ACHN (cell line): ENCODE measurements around the gene ANKRD30B.
"Not testable (repeated sequence)": the region's sequence is repeated elsewhere in the genome, so short reads cannot be mapped to it uniquely, and the experiment has no call there.

Experiments
- DNase-seq: peaks from one replicate; pipeline ENCODE4 v3.0.0-alpha.2; 2015
- in situ Hi-C: cut with HindIII; loops from 2 replicates; pipeline ENCODE4 v1.10.0; 2017; ENCODE audit warnings: low sequenced_read_pairs, low pct_ligation_motif_present, low pct_unique_long_range_greater_than_20kb

The ANKRD30B gene

DNA sequence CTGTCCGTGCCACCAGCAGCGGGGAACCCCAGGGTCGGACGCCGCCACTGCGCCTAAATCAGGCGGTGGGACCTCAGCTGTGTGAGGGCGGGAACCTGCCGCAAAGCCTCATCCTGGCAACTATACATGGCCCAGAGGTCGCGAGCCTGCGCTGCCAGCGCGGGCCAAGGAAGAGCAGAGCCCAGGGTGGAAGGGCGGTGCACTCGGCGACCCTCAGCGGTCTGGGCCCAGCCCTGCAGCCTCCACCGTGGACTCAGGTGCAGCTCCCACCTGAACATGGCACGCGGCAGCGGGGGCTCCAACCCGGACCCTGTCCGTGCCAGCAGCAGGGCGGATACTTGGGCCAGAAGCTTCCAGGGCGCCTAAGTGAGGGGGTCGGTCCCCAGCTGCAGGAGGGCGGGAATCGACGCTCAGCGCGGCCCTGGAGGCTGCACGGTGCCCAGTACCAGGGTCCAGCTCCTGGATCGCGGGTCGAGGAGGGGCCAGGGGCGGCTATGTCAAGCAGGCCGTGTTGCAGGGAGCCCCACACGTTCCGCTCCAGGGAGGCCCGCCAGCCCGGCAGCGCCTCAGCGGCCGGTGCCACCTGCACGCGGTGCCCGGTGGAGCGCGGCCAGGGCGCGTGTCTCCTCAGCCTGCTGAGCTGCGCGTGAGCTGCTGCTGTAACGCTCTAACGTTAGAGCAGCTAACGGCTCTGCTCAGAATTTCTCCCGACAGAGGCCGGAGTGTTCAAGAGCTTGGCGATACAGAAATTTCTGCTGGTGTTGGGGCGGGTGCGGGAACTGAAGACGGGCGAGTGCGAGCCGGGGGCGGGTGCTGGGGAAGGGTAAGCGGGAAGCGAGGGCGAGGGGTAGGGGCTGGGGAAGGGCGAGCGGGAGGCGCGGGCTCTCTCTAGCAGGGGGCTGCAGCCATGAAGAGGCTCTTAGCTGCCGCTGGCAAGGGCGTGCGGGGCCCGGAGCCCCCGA lies at the start of gene ANKRD30B:
Gene ANKRD30B, plus strand, starts transcription at position 660 of the 962 bp plus-strand sequence. Its CDS starts 248 bp downstream, at position 908.
- no peak for DNase-seq

DNA sequence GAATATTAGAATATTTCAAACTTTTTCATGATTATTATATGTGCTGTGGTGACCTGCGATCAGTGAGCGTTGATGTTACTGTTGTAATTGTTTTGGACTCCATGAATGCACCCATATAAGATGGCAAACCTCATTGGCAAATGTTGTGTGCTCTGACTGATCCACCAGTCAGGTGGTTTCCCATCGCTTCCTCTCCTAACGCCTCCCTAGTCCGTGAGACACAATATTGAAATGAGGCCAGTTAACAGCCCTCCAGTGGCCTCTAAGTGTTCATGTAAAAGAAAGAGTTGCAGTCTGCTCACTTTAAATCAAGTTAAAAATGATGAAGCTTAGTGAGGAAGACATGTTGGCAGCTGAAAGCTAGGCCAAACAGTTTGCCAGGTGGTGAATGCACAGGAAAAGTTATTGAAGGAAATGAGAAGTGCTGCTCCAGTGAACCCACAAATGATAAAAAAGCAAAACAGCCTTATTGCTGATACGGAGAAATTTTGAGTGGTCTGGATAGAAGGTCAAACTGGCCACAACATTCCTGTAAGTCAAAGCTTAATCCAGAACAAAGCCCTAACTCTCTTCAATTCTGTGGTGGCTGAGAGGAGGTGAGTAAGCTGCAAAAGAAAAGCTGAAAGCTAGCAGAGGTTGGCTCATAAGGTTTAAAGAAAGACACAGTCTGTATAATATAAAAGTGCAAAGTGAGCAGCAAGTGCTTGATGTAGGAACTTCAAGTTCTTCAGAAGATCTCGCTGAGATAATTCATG lies 46.5 kb upstream of the ANKRD30B start:
- DNase-seq, in situ Hi-C loops: not testable (repeated sequence)

More for the DNA sequence above, at the start of gene ANKRD30B:
- in situ Hi-C loops = no loop called here

DNA sequence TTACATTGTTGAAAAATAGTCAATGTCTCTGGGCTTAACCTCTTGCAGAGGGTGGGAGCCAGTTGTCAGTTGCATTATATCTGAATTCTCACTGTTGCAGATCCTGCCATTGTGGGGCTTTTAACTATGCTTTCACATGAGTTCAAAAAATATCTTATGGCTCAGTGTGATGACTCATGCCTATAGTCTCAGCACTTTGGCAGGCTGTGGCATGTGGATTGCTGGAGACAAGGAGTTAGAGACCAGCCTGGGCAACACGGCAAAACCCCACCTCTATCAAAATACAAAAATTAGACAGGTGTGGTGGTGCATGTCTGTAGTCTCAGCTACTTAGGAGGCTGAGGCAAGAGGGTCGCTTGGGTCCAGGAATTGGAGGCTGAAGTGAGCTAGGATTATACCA lies 38.2 kb upstream of the ANKRD30B start:
- in situ Hi-C loops = not testable (repeated sequence)
- peak; percentile 2 for DNase-seq

- in situ Hi-C loops, DNase-seq: not testable (repeated sequence)
Observed at GRCh38 chr18:14721569-14721968, 26.4 kb upstream of the ANKRD30B start.

DNA sequence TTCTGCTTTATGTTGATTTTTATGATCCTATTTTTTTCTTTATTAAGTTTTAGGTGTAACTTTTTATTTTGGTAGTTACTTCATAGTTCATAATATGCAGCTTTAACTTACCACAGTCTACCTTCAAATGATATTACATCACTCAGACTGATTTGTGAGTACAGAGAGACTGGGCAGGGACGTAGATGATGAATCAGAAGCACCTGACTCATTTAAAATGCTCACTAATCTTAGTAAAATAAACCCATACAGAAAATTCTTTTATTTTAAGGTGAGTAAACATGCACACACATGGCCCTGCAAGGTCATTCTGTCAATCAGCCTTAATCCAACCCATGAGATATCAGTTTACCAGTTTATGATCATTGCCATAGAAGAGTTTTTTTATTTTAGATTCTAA lies 8.9 kb upstream of the ANKRD30B start:
- in situ Hi-C loops = not testable (repeated sequence)

DNA sequence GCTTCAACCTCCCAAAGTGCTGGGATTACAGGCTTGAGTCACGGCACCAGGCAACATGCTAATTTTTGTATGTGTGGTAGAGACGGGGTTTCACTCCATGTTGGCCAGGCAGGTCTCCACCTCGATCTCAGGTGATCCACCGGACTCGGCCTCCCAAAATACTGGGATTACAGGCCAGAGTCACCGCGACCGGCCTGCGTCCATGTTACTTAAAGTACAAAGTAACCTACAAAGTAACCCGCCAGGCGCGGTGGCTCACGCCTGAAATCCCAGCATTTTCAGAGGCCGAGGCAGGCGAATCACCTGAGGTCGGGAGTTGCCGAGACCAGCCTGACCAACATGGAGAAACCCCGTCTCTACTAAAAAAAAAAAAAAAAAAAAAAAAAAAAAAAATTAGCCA lies 1.1 kb upstream of the ANKRD30B start:
- no peak for DNase-seq
- in situ Hi-C loops = no loop called here

More for the DNA sequence above, 8.9 kb upstream of the ANKRD30B start:
- DNase-seq = peak; percentile 4

DNA sequence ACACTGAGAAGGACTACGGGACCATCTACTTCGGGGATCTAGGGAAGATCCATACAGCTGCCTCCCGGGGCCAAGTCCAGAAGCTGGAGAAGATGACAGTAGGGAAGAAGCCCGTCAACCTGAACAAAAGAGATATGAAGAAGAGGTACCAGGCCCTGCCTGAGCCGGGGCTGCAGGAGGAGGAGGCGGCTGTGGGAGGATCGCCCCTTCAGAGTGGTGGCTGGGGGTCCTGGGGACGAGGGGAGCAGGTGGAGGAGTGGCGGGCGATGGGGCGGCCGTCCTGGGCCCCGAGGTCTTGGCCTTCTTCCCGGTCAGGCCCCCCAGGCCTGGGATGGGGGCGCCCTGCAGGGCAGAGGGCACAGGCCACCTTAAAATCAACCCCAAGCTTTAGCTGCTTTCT lies 524 bp downstream of the ANKRD30B start:
- in situ Hi-C loops = no loop called here

DNA sequence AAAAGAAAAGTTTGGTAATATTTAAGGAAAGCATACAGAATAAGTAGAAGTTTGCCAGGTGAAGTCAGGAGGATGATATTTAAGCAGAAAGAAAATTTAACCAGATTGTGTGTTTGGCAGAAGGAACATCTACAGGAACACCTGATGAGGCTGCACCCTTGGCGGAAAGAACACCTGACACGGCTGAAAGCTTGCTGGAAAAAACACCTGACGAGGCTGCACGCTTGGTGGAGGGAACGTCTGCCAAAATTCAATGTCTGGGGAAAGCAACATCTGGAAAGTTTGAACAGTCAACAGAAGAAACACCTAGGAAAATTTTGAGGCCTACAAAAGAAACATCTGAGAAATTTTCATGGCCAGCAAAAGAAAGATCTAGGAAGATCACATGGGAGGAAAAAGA lies 15.6 kb downstream of the ANKRD30B start:
- in situ Hi-C loops, DNase-seq: not testable (repeated sequence)

More for the DNA sequence above, 524 bp downstream of the ANKRD30B start:
- DNase-seq = no peak

DNA sequence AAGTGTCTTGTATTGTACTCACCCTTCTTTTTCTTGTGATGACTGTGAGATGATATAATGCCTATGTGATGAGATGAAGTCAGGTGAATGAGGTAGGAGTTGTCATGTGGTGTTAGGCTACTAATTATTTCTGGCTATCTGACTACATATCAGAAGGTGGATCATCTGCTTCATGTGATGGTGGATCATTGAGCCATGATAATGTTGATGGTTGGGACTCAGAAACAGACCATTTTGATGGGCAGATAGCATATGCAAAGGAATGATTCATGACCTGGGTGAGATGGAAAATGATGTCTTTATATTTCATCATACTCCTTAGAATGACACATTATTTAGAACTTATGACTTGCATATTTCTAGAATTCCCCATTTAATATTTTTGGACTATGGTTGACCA lies 19.5 kb downstream of the ANKRD30B start:
- in situ Hi-C loops = no loop called here
- DNase-seq = no peak

DNA sequence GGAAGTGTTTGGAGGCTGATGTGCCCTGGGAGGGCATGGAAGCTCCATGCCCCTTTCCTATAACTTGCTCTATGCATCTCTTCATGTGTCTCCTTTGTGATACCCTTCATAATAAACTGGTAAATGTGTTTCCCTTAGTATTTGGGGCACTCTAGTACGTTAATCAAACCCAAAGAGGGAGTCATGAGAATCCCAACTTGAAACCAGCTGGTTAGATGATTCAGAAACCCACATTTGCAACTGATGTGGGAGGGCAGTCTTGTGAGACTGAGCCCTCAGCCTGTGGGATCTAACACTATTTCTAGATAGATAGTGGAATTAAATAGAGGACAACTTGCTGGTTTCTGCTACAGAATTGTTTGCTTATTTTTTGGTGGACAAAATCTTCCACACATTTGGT lies 20.3 kb downstream of the ANKRD30B start:
- no peak for DNase-seq
- in situ Hi-C loops = no loop called here

GRCh38 chr18:14769381-14769780 lies 21.4 kb downstream of the ANKRD30B start:
- DNase-seq = no peak
- in situ Hi-C loops = no loop called here

DNA sequence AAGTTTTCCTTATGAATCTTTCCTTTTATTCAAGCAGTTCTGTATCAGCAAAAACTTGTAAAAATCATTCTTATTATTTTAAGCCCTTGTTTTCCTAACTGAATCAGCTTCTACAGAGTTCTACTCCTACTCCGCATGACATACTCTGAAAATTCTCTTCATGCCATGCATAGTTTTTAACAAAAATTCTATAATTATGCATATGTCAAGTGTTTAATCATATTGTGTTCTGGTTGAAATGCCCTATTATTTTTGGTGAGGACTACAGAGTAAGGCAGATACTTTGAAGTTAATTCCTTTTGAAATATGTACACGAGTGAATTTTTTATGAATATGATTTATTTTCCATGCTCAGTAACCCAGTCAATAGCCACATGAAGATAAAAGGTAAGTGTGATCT lies 28.8 kb downstream of the ANKRD30B start:
- no peak for DNase-seq
- in situ Hi-C loops = no loop called here

GRCh38 chr18:14781671-14782070 lies 33.7 kb downstream of the ANKRD30B start:
- DNase-seq = no peak
- in situ Hi-C loops = no loop called here

DNA sequence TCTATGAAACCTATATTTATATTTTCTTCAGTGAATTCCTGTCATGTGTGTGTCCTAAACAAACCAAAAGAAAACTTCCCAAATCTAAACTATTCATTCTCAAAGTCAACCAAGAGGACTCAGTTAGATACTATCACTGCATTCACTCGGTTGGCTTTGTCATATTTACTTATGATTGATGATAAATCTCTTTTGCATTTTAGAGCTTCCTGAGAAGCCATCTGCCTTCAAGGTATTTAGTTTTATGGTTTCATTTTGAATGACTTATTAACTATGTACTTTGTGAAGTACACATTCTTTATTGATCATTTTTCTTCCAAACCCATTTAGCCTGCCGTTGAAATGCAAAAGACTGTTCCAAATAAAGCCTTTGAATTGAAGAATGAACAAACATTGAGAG lies 36.2 kb downstream of the ANKRD30B start:
- in situ Hi-C loops = no loop called here
- no peak for DNase-seq

- DNase-seq, in situ Hi-C loops: not testable (repeated sequence)
Observed at GRCh38 chr18:14796876-14797275, 48.9 kb downstream of the ANKRD30B start.

DNA sequence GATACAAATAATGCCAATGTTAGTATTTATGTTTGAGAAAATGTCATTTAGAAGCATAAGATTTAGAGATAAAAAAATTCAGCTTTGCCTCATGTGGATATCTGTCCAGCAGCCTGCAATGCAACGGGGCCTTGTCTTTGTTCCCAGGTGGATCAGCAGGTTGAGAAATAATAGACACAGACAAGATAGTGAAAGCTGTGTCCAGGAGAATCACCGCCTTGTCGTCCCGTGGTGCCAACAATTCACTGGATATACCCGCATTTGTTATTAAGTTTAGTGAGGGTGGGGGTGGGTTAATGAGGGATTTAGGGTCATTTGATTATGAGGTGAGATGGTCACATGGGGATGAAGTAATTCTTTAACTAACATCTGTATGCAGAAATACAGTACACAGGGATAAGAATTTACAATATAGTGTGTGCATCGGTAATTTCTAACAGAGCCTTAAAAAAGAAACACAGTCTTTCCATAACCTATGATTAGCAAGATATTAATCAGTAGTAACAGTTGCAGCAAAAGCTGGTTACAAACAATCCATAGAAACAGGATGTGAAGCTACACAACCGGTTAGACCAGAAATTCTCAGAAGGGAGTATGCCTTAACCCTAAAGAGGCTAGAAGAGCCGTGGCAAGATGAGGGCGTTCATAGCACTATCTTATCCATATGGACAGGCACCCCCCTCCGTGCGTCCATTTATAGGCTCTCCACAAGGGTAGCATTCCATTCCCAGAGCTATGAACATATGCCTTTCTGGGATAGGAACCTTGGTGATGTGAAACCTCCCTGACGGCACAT lies 50.2 kb downstream of the ANKRD30B start:
- in situ Hi-C loops, DNase-seq: not testable (repeated sequence)

GRCh38 chr18:14811081-14811480 lies 63.1 kb downstream of the ANKRD30B start:
- DNase-seq, in situ Hi-C loops: not testable (repeated sequence)

DNA sequence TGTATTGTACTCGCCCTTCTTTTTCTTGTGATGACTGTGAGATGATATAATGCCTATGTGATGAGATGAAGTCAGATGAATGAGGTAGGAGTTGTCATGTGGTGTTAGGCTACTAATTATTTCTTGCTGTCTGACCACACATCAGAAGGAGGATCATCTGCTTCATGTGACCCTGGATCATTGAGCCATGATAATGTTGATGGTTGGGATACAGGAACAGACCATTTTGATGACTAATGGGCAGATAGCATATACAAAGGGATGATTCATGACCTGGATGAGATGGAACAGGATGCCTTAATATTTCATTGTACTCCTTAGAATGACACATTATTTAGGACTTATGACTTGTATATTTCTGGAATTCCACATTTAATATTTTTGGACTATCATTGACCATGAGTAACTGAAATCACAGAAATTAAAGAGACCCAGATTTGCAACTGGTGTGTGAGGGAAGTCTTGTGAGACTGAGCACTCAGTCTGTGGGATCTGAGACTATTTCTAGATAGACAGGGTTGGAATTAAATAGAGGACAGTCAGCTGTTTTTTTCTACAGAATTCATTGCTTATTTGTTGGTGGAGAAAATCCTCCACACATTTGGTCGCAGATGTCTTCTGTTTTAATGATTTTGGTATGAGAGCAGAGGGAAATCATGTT lies 79.1 kb downstream of the ANKRD30B start:
- peak; percentile 22 for DNase-seq
- in situ Hi-C loops = not testable (repeated sequence)
